HepG2 (cell line): ENCODE data around the gene SYT7. TPM values are rescaled to one million over a fixed set of nuclear protein-coding genes. Genes with fewer than 3 reads are reported as not detected.

ENCODE experiments used
- ATAC-seq: fragments of 200-7000 bp; cut with Tn5 transposase; 3 replicates; pipeline ENCODE4 v1.9.1; 2020; ENCODE audit warnings: mild to moderate bottlenecking, moderate library complexity
- BruUV-seq: library from RNA; stranded (reverse); fragments of 400-500 nt; replicated peaks from 2 replicates; lab custom pipeline; 2021; lab: Mats Ljungman, UMichigan
- CTCF ChIA-PET: fragments of 300-600 bp; formaldehyde crosslinking; extraction: SDS; loops from one replicate; lab custom pipeline; 2021; ENCODE audit warnings: low total read pairs, inconsistent platforms, low intra/inter-chr PET ratio; lab: Yijun Ruan, JAX
- POLR2A ChIA-PET: fragments of 350-600 bp; sonication (Branson Sonifier 250); formaldehyde crosslinking; loops from one replicate; lab custom pipeline; 2020; ENCODE audit warnings: antibody characterized with exemption, inconsistent platforms; lab: Yijun Ruan, JAX
- DNase-seq: peaks from one replicate; pipeline ENCODE4 v3.0.0-alpha.2; 2015; ENCODE audit warnings: low spot score
- FAIRE-seq: peaks from 3 replicates; lab custom pipeline; 2011; peaks lifted over from hg19 to GRCh38; lab: Jason Lieb, UNC
- H2AFZ ChIP-seq: one replicate; pipeline ENCODE4 v1.6.1; 2011; ENCODE audit warnings: low read length, inconsistent platforms
- H3K27ac ChIP-seq: fragments of 300-600 bp; 3 replicates; pipeline ENCODE4 v1.8.0; 2011; ENCODE audit warnings: mixed run types, mild to moderate bottlenecking, mixed read lengths, low read length, inconsistent platforms; ENCODE audit not compliant: insufficient read depth; ENCODE audit errors: extremely low read length
- H3K27me3 ChIP-seq, 2 experiments: fragments of 200-600 bp in 1 of 2; 2 replicates in 1 of 2; 3 replicates in 1 of 2; pipeline versions ENCODE4 v1.6.0 to v1.8.0; 2011; ENCODE audit warnings: low read length in 2 of 2, mild to moderate bottlenecking in 2 of 2, moderate library complexity in 2 of 2, inconsistent platforms in 1 of 2; ENCODE audit not compliant: insufficient read depth in 2 of 2, control insufficient read depth in 1 of 2
- H3K36me3 ChIP-seq, 2 experiments: fragments of 200-600 bp in 1 of 2; replicated peaks in 1 of 2; 2 replicates in 1 of 2; 3 replicates in 1 of 2; pipeline versions ENCODE4 v1.5.1 to v1.8.0; 2011; ENCODE audit warnings: low read length in 2 of 2, inconsistent platforms in 1 of 2; ENCODE audit not compliant: insufficient read depth in 2 of 2, control insufficient read depth in 1 of 2
- H3K4me1 ChIP-seq: 2 replicates; pipeline ENCODE4 v1.5.1; 2012; ENCODE audit warnings: low read length, inconsistent platforms; ENCODE audit not compliant: insufficient read depth
- H3K4me2 ChIP-seq: 2 replicates; pipeline ENCODE4 v1.6.0; 2011; ENCODE audit warnings: low read depth, low read length, inconsistent platforms
- H3K4me3 ChIP-seq, 3 experiments: fragments of 200-600 bp in 1 of 3; sonication (generic), shearing (Covaris generic) in 1 of 3; replicated peaks in 1 of 3; 2 replicates each; pipeline ENCODE4 v1.5.1; 2011 to 2016; ENCODE audit warnings: low read length in 3 of 3, inconsistent platforms in 2 of 3, low read depth in 2 of 3, mild to moderate bottlenecking in 2 of 3, control low read depth in 1 of 3, mixed read lengths in 1 of 3; ENCODE audit not compliant: insufficient read depth in 1 of 3
- H3K79me2 ChIP-seq: one replicate; pipeline ENCODE4 v1.6.1; 2011; ENCODE audit warnings: low read length, inconsistent platforms; ENCODE audit not compliant: insufficient read depth
- H3K9ac ChIP-seq: 2 replicates; pipeline ENCODE4 v1.6.0; 2011; ENCODE audit warnings: mild to moderate bottlenecking, low read depth, low read length, inconsistent platforms; ENCODE audit not compliant: insufficient read depth
- H3K9me3 ChIP-seq: 2 replicates; pipeline ENCODE4 v1.5.1; 2012; ENCODE audit warnings: mild to moderate bottlenecking, low read length
- H4K20me1 ChIP-seq: 2 replicates; pipeline ENCODE4 v1.6.0; 2011; ENCODE audit warnings: inconsistent platforms, mild to moderate bottlenecking, low read length, moderate library complexity; ENCODE audit not compliant: insufficient read depth
- ARNTL ChIP-seq: sonication (generic); formaldehyde crosslinking; IDR thresholded peaks from 2 replicates; pipeline ENCODE4 v1.4.0; 2020; ENCODE audit warnings: mild to moderate bottlenecking, missing genetic modification reagents
- ATF4 ChIP-seq, 2 experiments: fragments of 450-650 bp in 1 of 2; sonication (generic) in 1 of 2; formaldehyde crosslinking; IDR thresholded peaks; 2 replicates each; pipeline versions ENCODE4 v1.5.0 to v1.8.0; 2020 to 2022; ENCODE audit warnings: mild to moderate bottlenecking in 1 of 2, missing genetic modification reagents in 1 of 2
- ATF5 ChIP-seq: sonication (generic); formaldehyde crosslinking; IDR thresholded peaks from 2 replicates; pipeline ENCODE4 v1.4.0; 2020; ENCODE audit warnings: mild to moderate bottlenecking, low read depth, missing genetic modification reagents
- SMARCE1 ChIP-seq: fragments of 450-650 bp; IDR thresholded peaks from 2 replicates; pipeline ENCODE4 v1.6.1; 2017; ENCODE audit warnings: borderline replicate concordance
- TMF1 ChIP-seq: sonication (generic); formaldehyde crosslinking; IDR thresholded peaks from 2 replicates; pipeline ENCODE4 v1.8.1; 2022; ENCODE audit warnings: low read depth, missing genetic modification reagents
- ZBTB40 ChIP-seq, 2 experiments: fragments of 450-650 bp in 1 of 2; sonication (generic) in 1 of 2; formaldehyde crosslinking in 1 of 2; IDR thresholded peaks; 2 replicates each; pipeline versions ENCODE4 v1.6.1 to v1.8.0; 2016 to 2022; ENCODE audit warnings: antibody characterized with exemption in 1 of 2, mild to moderate bottlenecking in 1 of 2, missing genetic modification reagents in 1 of 2
- ZNF205 ChIP-seq: IDR thresholded peaks from 2 replicates; pipeline ENCODE4 v1.6.1; 2018; ENCODE audit warnings: missing biosample characterization, missing genetic modification reagents
- ZNF281 ChIP-seq: sonication (generic); formaldehyde crosslinking; IDR thresholded peaks from 2 replicates; pipeline ENCODE4 v1.4.0; 2020; ENCODE audit warnings: missing genetic modification reagents, borderline replicate concordance
- ZNF598 ChIP-seq: sonication (generic); formaldehyde crosslinking; IDR thresholded peaks from 2 replicates; pipeline ENCODE4 v1.5.1; 2020; ENCODE audit warnings: mild to moderate bottlenecking, missing genetic modification reagents, borderline replicate concordance
- ZNF788 ChIP-seq: sonication (generic); formaldehyde crosslinking; IDR thresholded peaks from 2 replicates; pipeline ENCODE4 v1.5.0; 2020; ENCODE audit warnings: mild to moderate bottlenecking, missing genetic modification reagents, borderline replicate concordance
- WGBS: methylation state at CpG from one replicate; pipeline ENCODE4 v1.1.6; 2017; ENCODE audit warnings: low lambda C conversion rate; 5-methylcytosine and 5-hydroxymethylcytosine counted together
- in situ Hi-C: cut with HindIII; loops from 2 replicates; pipeline ENCODE4 v1.10.0; 2017; ENCODE audit warnings: low pct_unique_long_range_greater_than_20kb; ENCODE audit not compliant: extremely low pct_ligation_motif_present
- intact Hi-C: fragments of 100-400 bp; cut with micrococcal nuclease; formaldehyde crosslinking; loops from one replicate; pipeline ENCODE4 v1.10.0; 2022; ENCODE audit not compliant: unreplicated experiment
- polyA plus RNA-seq, 8 experiments: library from polyadenylated mRNA; depleted of rRNA in 3 of 8; stranded (reverse) in 7 of 8; unstranded in 1 of 8; fragments of >200 nt; fragmentation: Illumina TruSeq in 4 of 8; extraction: Trizol in 4 of 8; gene quantifications; 2 replicates each; pipeline versions ENCODE4 v1.2.1 to v1.2.3, GENCODE V29; 2011 to 2016; ENCODE audit warnings: low read depth in 4 of 8, missing spikeins in 1 of 8, mixed read lengths in 1 of 8; ENCODE audit not compliant: insufficient read depth in 1 of 8
- total RNA-seq, 5 experiments: library from RNA; depleted of rRNA; stranded (reverse); fragments of >200 nt; fragmentation: Illumina TruSeq; extraction: Trizol; gene quantifications; 2 replicates each; pipeline ENCODE4 v1.2.3, GENCODE V29; 2016; ENCODE audit warnings: low read depth in 1 of 5

SYT7 gene
- total and polyA plus RNA-seq, 2 of the 13 experiments (the other 11 are each of a cell fraction or from before 2014, with no cell fraction given): 1.4 to 4.4 TPM

GRCh38 chr11:61505640-61506155, 75.2 kb downstream of the SYT7 start:
- POLR2A ChIA-PET: no interaction called here
- H3K27ac ChIP-seq: no peak overlapping the region
- TF ChIP-seq ARNTL (CRISPR knock-in tag) (no peak), ZNF598 (no peak), ZNF788 (CRISPR knock-in tag) (no peak), SMARCE1 (no peak), ZNF205 (CRISPR knock-in tag) (no peak), ATF5 (CRISPR knock-in tag) (no peak), ATF4 (CRISPR knock-in tag; IDR thresholded peaks at IDR 0.05) (no peak), ZNF281 (no peak), TMF1 (no peak), ZBTB40 (IDR thresholded peaks at IDR 0.05) (no peak), ZBTB40 (CRISPR knock-in tag; IDR thresholded peaks at IDR 0.05) (no peak)

More at GRCh38 chr11:61505640-61506155, 75.2 kb downstream of the SYT7 start:
- intact Hi-C loops (no loop called here), in situ Hi-C loops (no loop called here)
- H3K4me3 ChIP-seq: no peak overlapping the region
- no peaks in the 10 kb centered on the region for H3K9me3 ChIP-seq
- H3K4me1 ChIP-seq: peaks cover 37% of the 10 kb centered on the region
- FAIRE-seq: no peak
- no peak overlapping the region for H3K4me2 ChIP-seq
- ATAC-seq: no peak
- CTCF ChIA-PET: no interaction called here
- H3K27me3 ChIP-seq: peaks cover 13 to 42% of the 10 kb centered on the region in 2 experiments
- H3K36me3 ChIP-seq: no peaks in the 10 kb centered on the region
- no peak overlapping the region for H3K9ac ChIP-seq
- WGBS: 18% methylated on average over 6 of the region's 10 CpGs
- H3K79me2 ChIP-seq: no peaks in the 10 kb centered on the region
- H4K20me1 ChIP-seq: no peaks in the 10 kb centered on the region
- no TSS peak for BruUV-seq
- no peak for DNase-seq
- H2AFZ ChIP-seq: no peak overlapping the region
